Middle frontal gyrus (tissue), 1 donor: ENCODE measurements around the gene TMCO5A.
"Not testable (repeated sequence)": the region's sequence is repeated elsewhere in the genome, so short reads cannot be mapped to it uniquely, and the experiment has no call there.

Experiments
- DNase-seq: peaks from one replicate; pipeline ENCODE4 v3.0.0-alpha.2; 2015; ENCODE audit warnings: low spot score; ENCODE audit errors: extremely low spot score

TMCO5A gene

GRCh38 chr15:37934340-37934739 is at the start of gene TMCO5A:
TSS of gene TMCO5A (plus strand) at chr15:37934640. CDS start at chr15:37936324, 1,684 bp downstream.
- no peak for DNase-seq

- DNase-seq: no peak
Measured at GRCh38 chr15:37885651-37886050, 48.8 kb upstream of the TMCO5A start.

GRCh38 chr15:37888356-37888755 is 46.1 kb upstream of the TMCO5A start:
- DNase-seq: no peak

GRCh38 chr15:37891766-37892368 is 42.6 kb upstream of the TMCO5A start:
- peak; percentile 49 for DNase-seq

- DNase-seq: no peak
Measured at GRCh38 chr15:37893309-37893708, 41.1 kb upstream of the TMCO5A start.

- no peak for DNase-seq
Measured at GRCh38 chr15:37898362-37898761, 36.1 kb upstream of the TMCO5A start.

GRCh38 chr15:37900326-37901221 is 33.9 kb upstream of the TMCO5A start:
- no peak for DNase-seq

GRCh38 chr15:37902126-37902525 is 32.3 kb upstream of the TMCO5A start:
- no peak for DNase-seq

- DNase-seq: no peak
Measured at GRCh38 chr15:37903919-37904625, 30.4 kb upstream of the TMCO5A start.

- DNase-seq: no peak
Measured at GRCh38 chr15:37907136-37907535, 27.3 kb upstream of the TMCO5A start.

GRCh38 chr15:37921527-37922385 is 12.7 kb upstream of the TMCO5A start:
- DNase-seq: no peak

GRCh38 chr15:37926136-37926535 is 8.3 kb upstream of the TMCO5A start:
- DNase-seq: no peak

- DNase-seq: no peak
Measured at GRCh38 chr15:37929238-37929637, 5.2 kb upstream of the TMCO5A start.

- no peak for DNase-seq
Measured at GRCh38 chr15:37931321-37931720, 3.1 kb upstream of the TMCO5A start.

- no peak for DNase-seq
Measured at GRCh38 chr15:37931868-37932267, 2.6 kb upstream of the TMCO5A start.

GRCh38 chr15:37932549-37932948 is 1.9 kb upstream of the TMCO5A start:
- no peak for DNase-seq

GRCh38 chr15:37933666-37934065 is 774 bp upstream of the TMCO5A start:
- no peak for DNase-seq

GRCh38 chr15:37940876-37941275 is 6.4 kb downstream of the TMCO5A start:
- DNase-seq: no peak

GRCh38 chr15:37941779-37942178 is 7.3 kb downstream of the TMCO5A start:
- no peak for DNase-seq

GRCh38 chr15:37951999-37952398 is 17.6 kb downstream of the TMCO5A start:
- no peak for DNase-seq

GRCh38 chr15:37960742-37961141 is 26.3 kb downstream of the TMCO5A start:
- not testable (repeated sequence) for DNase-seq
